Smooth muscle cell (in vitro differentiated cells): ENCODE measurements around the gene CRYM. TPM values are rescaled to one million over a fixed set of nuclear protein-coding genes. Genes with fewer than 3 reads are reported as not detected.

Experiments used
- DNase-seq: peaks from one replicate; lab custom pipeline; 2025; ENCODE audit not compliant: unreplicated experiment; lab: John Stamatoyannopoulos, UW
- H2AFZ ChIP-seq: fragments of 200-600 bp; sonication (generic); 2 replicates; pipeline ENCODE4 v1.6.0; 2016; ENCODE audit warnings: antibody characterized with exemption, low read depth, mild to moderate bottlenecking
- H3F3A ChIP-seq: fragments of 200-600 bp; sonication (generic); 2 replicates; pipeline ENCODE4 v1.6.0; 2017; ENCODE audit warnings: antibody characterized with exemption, low read depth
- H3K27ac ChIP-seq: fragments of 200-600 bp; sonication (generic); 2 replicates; pipeline ENCODE4 v1.5.1; 2016; ENCODE audit warnings: low read depth, mild to moderate bottlenecking
- H3K27me3 ChIP-seq: fragments of 200-600 bp; sonication (generic); 2 replicates; pipeline ENCODE4 v1.6.1; 2016; ENCODE audit warnings: low read depth, mild to moderate bottlenecking
- H3K36me3 ChIP-seq: fragments of 200-600 bp; sonication (generic); 2 replicates; pipeline ENCODE4 v1.5.1; 2016; ENCODE audit warnings: low read depth
- H3K4me1 ChIP-seq: fragments of 200-600 bp; sonication (generic); 2 replicates; pipeline ENCODE4 v1.5.1; 2016; ENCODE audit warnings: low read depth
- H3K4me2 ChIP-seq: fragments of 200-600 bp; sonication (generic); 2 replicates; pipeline ENCODE4 v1.6.0; 2016; ENCODE audit warnings: mild to moderate bottlenecking
- H3K4me3 ChIP-seq: fragments of 200-600 bp; sonication (generic); 2 replicates; pipeline ENCODE4 v1.5.1; 2016; ENCODE audit warnings: mild to moderate bottlenecking
- H3K79me2 ChIP-seq: fragments of 200-600 bp; sonication (generic); 2 replicates; pipeline ENCODE4 v1.6.0; 2016; ENCODE audit warnings: low read depth, mild to moderate bottlenecking
- H3K9ac ChIP-seq: fragments of 200-600 bp; sonication (generic); 2 replicates; pipeline ENCODE4 v1.6.0; 2016; ENCODE audit warnings: low read depth
- H3K9me3 ChIP-seq: fragments of 200-600 bp; sonication (generic); replicated peaks from 2 replicates; pipeline ENCODE4 v1.5.1; 2016; ENCODE audit warnings: low read depth
- H4K20me1 ChIP-seq: fragments of 200-600 bp; sonication (generic); 2 replicates; pipeline ENCODE4 v1.6.0; 2016; ENCODE audit warnings: low read depth
- CTCF ChIP-seq: fragments of 200-600 bp; sonication (generic); IDR thresholded peaks from 2 replicates; pipeline ENCODE4 v1.5.1; 2017; ENCODE audit warnings: borderline replicate concordance, mild to moderate bottlenecking, antibody characterized with exemption; ENCODE audit not compliant: insufficient read depth, poor library complexity, severe bottlenecking
- WGBS: methylation state at CpG from one replicate; pipeline ENCODE4 v1.1.7; 2016; ENCODE audit warnings: low lambda C conversion rate; 5-methylcytosine and 5-hydroxymethylcytosine counted together
- polyA plus RNA-seq: library from polyadenylated mRNA; unstranded; fragments of >200 nt; fragmentation: Nextera tagmentation; extraction: Ambion mirVana; gene quantifications from 2 replicates; pipeline ENCODE4 v1.2.1, GENCODE V29; 2016
- total RNA-seq: library from RNA; depleted of rRNA; stranded (reverse); fragments of >200 nt; gene quantifications from 2 replicates; pipeline ENCODE4 v1.2.3, GENCODE V29; 2014

Gene CRYM
- total and polyA plus RNA-seq, 2 experiments from 2014 or later: not detected

DNA sequence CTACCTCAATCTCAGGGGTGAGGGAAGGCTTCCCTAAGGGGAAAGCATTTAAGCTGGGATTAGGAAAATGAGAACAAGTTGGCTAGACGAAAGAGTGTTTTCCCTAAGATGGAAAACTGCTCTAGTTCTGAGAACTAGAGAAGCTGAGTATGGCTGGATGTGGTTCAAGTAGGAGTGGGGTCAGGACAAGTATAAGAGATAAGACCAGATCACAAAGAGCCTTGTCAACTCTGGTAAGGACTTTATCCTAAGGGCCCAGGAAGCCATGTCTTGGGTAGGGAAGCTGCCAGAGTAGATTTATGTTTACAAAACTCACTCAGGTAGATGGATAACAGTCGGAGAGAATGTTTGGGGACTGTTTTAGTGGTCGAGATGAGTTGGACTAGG, 42.9 kb downstream of the CRYM start:
- Histone ChIP-seq H3K4me2 (no peak overlapping the region), H3K4me3 (peak overlapping the region; percentile 44), H2AFZ (no peak overlapping the region), H3F3A (no peaks in the 10 kb centered on the region), H3K79me2 (no peaks in the 10 kb centered on the region), H3K4me1 (no peaks in the 10 kb centered on the region), H4K20me1 (no peaks in the 10 kb centered on the region), H3K9me3 (no peaks in the 10 kb centered on the region), H3K9ac (no peak overlapping the region), H3K27me3 (peaks cover 4% of the 10 kb centered on the region), H3K36me3 (no peaks in the 10 kb centered on the region), H3K27ac (no peak overlapping the region)
- TF ChIP-seq CTCF: no peak
- DNase-seq: no peak
- 83% methylated on average over 3 of the region's 3 CpGs for WGBS

GRCh38 chr16:21233521-21234150, 44.5 kb downstream of the CRYM start, which contains the start of gene ANKS4B:
Gene ANKS4B, plus strand, starts transcription at chr16:21233699. Its CDS starts 39 bp downstream, at chr16:21233738.
- Histone ChIP-seq H3K9me3 (no peaks in the 10 kb centered on the region), H3K4me2 (no peak within 1 kb of the TSS), H3K27ac (no peak within 1 kb of the TSS), H3K4me1 (no peaks in the 10 kb centered on the region), H3K36me3 (no peaks in the 10 kb centered on the region), H4K20me1 (no peaks in the 10 kb centered on the region), H3K27me3 (peaks cover 4% of the 10 kb centered on the region), H3K9ac (no peak within 1 kb of the TSS), H3K79me2 (no peaks in the 10 kb centered on the region), H2AFZ (no peak within 1 kb of the TSS), H3K4me3 (peak within 1 kb of the TSS; percentile 44), H3F3A (no peaks in the 10 kb centered on the region)
- no peak for DNase-seq
- 91% methylated on average over 11 of the region's 11 CpGs for WGBS
- no peak for TF ChIP-seq CTCF

- no peak for TF ChIP-seq CTCF
- Histone ChIP-seq H3F3A (no peaks in the 10 kb centered on the region), H3K27ac (no peak overlapping the region), H2AFZ (no peak overlapping the region), H3K9me3 (no peaks in the 10 kb centered on the region), H3K79me2 (no peaks in the 10 kb centered on the region), H4K20me1 (no peaks in the 10 kb centered on the region), H3K4me1 (no peaks in the 10 kb centered on the region), H3K27me3 (peaks cover 4% of the 10 kb centered on the region), H3K4me3 (no peak overlapping the region), H3K4me2 (no peak overlapping the region), H3K36me3 (no peaks in the 10 kb centered on the region), H3K9ac (no peak overlapping the region)
- WGBS: 93% methylated on average over 1 of the region's 1 CpG
- no peak for DNase-seq
Measured at GRCh38 chr16:21233045-21233520, 45.0 kb downstream of the CRYM start.

- H4K20me1 ChIP-seq: no peaks in the 10 kb centered on the region
- DNase-seq: no peak
- no peak for TF ChIP-seq CTCF
Measured at GRCh38 chr16:21228361-21228872, 49.7 kb downstream of the CRYM start.

More at GRCh38 chr16:21228361-21228872, 49.7 kb downstream of the CRYM start:
- 97% methylated on average over 2 of the region's 2 CpGs for WGBS
- Histone ChIP-seq H3K4me2 (no peak overlapping the region), H3F3A (no peaks in the 10 kb centered on the region), H3K79me2 (no peaks in the 10 kb centered on the region), H3K36me3 (no peaks in the 10 kb centered on the region), H3K27ac (no peak overlapping the region), H3K9ac (no peak overlapping the region), H2AFZ (no peak overlapping the region), H3K4me1 (no peaks in the 10 kb centered on the region), H3K4me3 (no peak overlapping the region), H3K9me3 (no peaks in the 10 kb centered on the region), H3K27me3 (peaks cover 13% of the 10 kb centered on the region)
